ENCODE results near the gene ZNF839.

DNA sequence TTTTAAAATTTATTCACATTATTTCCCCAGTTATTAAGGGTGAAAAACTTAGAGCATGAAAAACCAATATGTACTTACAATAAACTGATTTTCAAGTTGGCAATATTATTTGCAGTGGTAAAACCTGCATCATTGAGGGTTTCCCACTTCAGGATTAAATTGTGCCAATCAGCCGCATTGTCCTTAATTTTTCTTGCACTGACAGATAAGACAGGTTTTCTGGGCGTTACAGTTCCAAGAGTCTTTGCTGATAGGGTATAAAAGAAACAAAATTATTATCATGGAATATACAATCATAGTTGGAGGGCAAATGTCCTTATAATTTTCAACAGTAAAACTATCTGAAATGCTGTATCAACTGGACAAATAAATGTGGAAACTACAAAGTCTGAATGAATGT lies 39.8 kb downstream of the ZNF839 start:
- no peak for TF ChIP-seq ARNTL (CRISPR knock-in tag; IDR thresholded peaks at IDR 0.05; ENCODE audit: borderline replicate concordance, low read depth)
- TF ChIP-seq ZNF8 (CRISPR knock-in tag; IDR thresholded peaks at IDR 0.05): no peak
- no peak for TF ChIP-seq OSR1 (CRISPR knock-in tag; IDR thresholded peaks at IDR 0.05)
